HG02840 (cell line): ENCODE results near the gene SLC2A11.
"Not testable (repeated sequence)": the region's sequence is repeated elsewhere in the genome, so short reads cannot be mapped to it uniquely, and the experiment has no call there.

Experiments used
- ATAC-seq: cut with Tn5 transposase; IDR thresholded peaks from one replicate; pipeline ENCODE4 v1.9.1; 2021; ENCODE audit warnings: mild to moderate bottlenecking, moderate library complexity, moderate number of reproducible peaks; ENCODE audit not compliant: unreplicated experiment, low FRiP score

Gene SLC2A11

GRCh38 chr22:23883658-23884057, 26.0 kb downstream of the SLC2A11 start:
- ATAC-seq: no peak

GRCh38 chr22:23884140-23884539, 26.5 kb downstream of the SLC2A11 start:
- no peak for ATAC-seq

- no peak for ATAC-seq
Observed at GRCh38 chr22:23888615-23889401, 31.1 kb downstream of the SLC2A11 start.

GRCh38 chr22:23889620-23890019, 31.9 kb downstream of the SLC2A11 start:
- ATAC-seq: no peak

GRCh38 chr22:23891726-23892125, 34.1 kb downstream of the SLC2A11 start:
- no peak for ATAC-seq

GRCh38 chr22:23892130-23892529, 34.5 kb downstream of the SLC2A11 start:
- ATAC-seq: no peak

- ATAC-seq: no peak
Observed at GRCh38 chr22:23892706-23893105, 35.0 kb downstream of the SLC2A11 start.

GRCh38 chr22:23893121-23893944, 35.7 kb downstream of the SLC2A11 start:
- no peak for ATAC-seq

- ATAC-seq: peak; percentile 76
Observed at GRCh38 chr22:23893945-23894709, 36.5 kb downstream of the SLC2A11 start, which contains the start of gene MIF. Gene MIF (plus strand): TSS chr22:23894383. CDS start chr22:23894475, 92 bp downstream.

- ATAC-seq: peak; percentile 15
Observed at GRCh38 chr22:23894710-23895598, 37.3 kb downstream of the SLC2A11 start.

GRCh38 chr22:23895599-23896144, 38.0 kb downstream of the SLC2A11 start:
- ATAC-seq: no peak

GRCh38 chr22:23896166-23896522, 38.5 kb downstream of the SLC2A11 start:
- no peak for ATAC-seq

GRCh38 chr22:23896523-23897186, 39.0 kb downstream of the SLC2A11 start:
- ATAC-seq: no peak

GRCh38 chr22:23897320-23897719, 39.6 kb downstream of the SLC2A11 start:
- no peak for ATAC-seq

GRCh38 chr22:23898006-23898974, 40.6 kb downstream of the SLC2A11 start:
- no peak for ATAC-seq

GRCh38 chr22:23899042-23899745, 41.5 kb downstream of the SLC2A11 start:
- no peak for ATAC-seq

- not testable (repeated sequence) for ATAC-seq
Observed at GRCh38 chr22:23900227-23900626, 42.6 kb downstream of the SLC2A11 start.
